Effector memory CD4-positive, alpha-beta T cell (primary cell): Measurements from ENCODE around the gene HCRTR1.
"Not testable (repeated sequence)": the region's sequence is repeated elsewhere in the genome, so short reads cannot be mapped to it uniquely, and the experiment has no call there.

ENCODE experiments used
- DNase-seq, 3 donors: peaks; one replicate each; pipeline ENCODE4 v3.0.0-alpha.2; 2020
- H3K27ac ChIP-seq: 2 replicates; pipeline ENCODE4 v1.7.0; 2013; ENCODE audit warnings: mild to moderate bottlenecking, low read length, moderate library complexity; ENCODE audit not compliant: insufficient read depth, poor library complexity, severe bottlenecking
- H3K27me3 ChIP-seq: replicated peaks from 2 replicates; pipeline ENCODE4 v1.7.0; 2013; ENCODE audit warnings: mild to moderate bottlenecking, low read length; ENCODE audit not compliant: insufficient read depth, control insufficient read depth, poor library complexity, severe bottlenecking
- H3K36me3 ChIP-seq: 2 replicates; pipeline ENCODE4 v1.7.0; 2013; ENCODE audit warnings: mild to moderate bottlenecking, low read length, moderate library complexity; ENCODE audit not compliant: control insufficient read depth, insufficient read depth
- H3K4me1 ChIP-seq: 2 replicates; pipeline ENCODE4 v1.7.0; 2013; ENCODE audit warnings: low read length, mild to moderate bottlenecking; ENCODE audit not compliant: control insufficient read depth, insufficient read depth, poor library complexity, severe bottlenecking
- H3K4me3 ChIP-seq: 2 replicates; pipeline ENCODE4 v1.7.0; 2013; ENCODE audit warnings: low read length, low read depth, mild to moderate bottlenecking; ENCODE audit not compliant: insufficient read depth, poor library complexity, severe bottlenecking
- H3K9me3 ChIP-seq: 2 replicates; pipeline ENCODE4 v1.7.0; 2013; ENCODE audit warnings: mild to moderate bottlenecking, low read length, moderate library complexity; ENCODE audit not compliant: control insufficient read depth

Gene HCRTR1

DNA sequence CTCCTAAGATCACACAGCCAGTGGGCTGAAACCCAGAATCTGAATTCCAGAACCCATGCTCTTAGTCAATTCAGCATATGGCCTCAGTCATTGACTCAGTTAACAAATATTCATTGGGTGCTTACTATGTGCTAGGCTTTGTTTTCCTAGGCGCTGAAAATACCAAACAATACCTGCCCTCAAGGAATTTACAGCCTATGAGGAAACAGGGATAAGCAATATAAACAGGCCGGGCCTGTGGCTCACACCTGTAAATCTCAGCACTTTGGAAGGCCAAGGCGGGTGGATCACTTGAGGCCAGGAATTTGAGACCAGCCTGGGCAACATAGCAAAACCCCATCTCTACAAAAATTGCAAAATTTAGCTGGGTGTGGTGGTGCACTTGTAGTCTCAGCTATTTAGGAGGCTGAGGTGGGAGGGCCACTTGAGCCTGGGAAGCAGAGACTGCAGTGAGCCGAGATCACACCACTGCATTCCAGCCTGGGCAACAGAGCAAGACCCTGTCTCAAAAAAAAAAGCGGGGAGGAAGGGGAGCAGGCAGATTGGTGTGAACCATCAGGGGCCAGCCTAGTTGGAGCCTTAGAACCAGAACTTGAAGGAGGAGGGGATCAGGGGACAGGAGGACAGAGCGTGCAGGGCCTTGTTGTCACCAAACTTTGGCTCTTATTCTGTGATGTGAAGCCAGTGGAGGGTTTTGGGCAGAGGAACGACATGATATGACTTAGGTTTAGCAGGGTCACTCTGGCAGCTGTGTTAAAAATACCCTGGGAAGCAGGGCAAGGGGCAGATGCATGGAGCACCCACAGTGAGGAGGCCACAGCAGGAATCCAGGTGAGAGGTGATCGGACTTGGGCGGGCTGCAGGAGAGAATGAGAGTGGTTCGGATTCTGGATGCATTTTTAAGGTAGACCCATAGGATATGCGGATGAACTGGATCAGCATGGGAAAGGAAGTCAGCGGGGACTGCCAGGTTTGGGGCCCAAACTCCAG, 35.4 kb upstream of the HCRTR1 start:
- Histone ChIP-seq H3K27me3 (no peaks in the 10 kb centered on the region), H3K4me1 (no peaks in the 10 kb centered on the region), H3K9me3 (no peaks in the 10 kb centered on the region), H3K27ac (no peak overlapping the region), H3K36me3 (no peaks in the 10 kb centered on the region), H3K4me3 (no peak overlapping the region)
- no peak for DNase-seq

DNA sequence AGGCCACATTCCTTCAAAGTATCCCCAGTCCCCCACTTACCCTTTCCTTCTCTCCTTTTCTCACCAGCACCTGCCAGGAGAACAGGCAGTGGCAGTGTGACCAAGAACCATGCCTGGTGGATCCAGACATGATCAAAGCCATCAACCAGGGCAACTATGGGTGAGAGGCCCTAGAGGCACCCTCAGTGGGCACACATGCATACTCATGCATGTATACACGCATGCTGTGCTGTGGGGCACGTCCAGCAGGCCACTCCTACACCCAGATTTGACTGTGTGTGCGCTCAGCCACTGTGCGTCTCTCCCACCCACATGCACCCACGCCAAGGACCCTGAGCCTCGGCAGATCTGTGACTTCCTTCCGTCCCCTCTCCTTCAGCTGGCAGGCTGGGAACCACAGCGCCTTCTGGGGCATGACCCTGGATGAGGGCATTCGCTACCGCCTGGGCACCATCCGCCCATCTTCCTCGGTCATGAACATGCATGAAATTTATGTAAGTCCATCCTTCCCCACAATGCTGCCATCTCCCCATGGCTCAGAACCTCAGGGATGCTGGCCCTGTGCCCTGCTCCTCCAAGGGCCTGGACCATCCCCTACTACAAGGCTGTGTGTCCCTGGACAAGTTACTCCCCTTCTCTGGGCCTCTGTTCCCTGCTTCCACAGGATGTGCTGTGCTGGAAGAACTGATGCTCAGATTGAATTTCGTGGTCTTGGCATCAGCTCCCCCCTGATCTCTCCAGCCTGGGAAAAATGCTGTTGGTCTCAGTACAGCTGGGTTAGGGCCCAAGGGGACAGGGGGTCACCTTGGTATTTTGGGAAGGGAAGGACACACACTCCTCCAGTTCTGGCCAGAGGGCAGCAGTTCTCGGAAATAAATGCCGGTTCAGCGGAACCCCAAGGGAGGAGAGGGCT, 34.2 kb upstream of the HCRTR1 start:
- H3K36me3 ChIP-seq, result no peaks in the 10 kb centered on the region
- no peaks in the 10 kb centered on the region for H3K4me1 ChIP-seq
- DNase-seq, result no peak
- no peak overlapping the region for H3K27ac ChIP-seq
- H3K4me3 ChIP-seq, result no peak overlapping the region
- no peaks in the 10 kb centered on the region for H3K27me3 ChIP-seq
- no peaks in the 10 kb centered on the region for H3K9me3 ChIP-seq

DNA sequence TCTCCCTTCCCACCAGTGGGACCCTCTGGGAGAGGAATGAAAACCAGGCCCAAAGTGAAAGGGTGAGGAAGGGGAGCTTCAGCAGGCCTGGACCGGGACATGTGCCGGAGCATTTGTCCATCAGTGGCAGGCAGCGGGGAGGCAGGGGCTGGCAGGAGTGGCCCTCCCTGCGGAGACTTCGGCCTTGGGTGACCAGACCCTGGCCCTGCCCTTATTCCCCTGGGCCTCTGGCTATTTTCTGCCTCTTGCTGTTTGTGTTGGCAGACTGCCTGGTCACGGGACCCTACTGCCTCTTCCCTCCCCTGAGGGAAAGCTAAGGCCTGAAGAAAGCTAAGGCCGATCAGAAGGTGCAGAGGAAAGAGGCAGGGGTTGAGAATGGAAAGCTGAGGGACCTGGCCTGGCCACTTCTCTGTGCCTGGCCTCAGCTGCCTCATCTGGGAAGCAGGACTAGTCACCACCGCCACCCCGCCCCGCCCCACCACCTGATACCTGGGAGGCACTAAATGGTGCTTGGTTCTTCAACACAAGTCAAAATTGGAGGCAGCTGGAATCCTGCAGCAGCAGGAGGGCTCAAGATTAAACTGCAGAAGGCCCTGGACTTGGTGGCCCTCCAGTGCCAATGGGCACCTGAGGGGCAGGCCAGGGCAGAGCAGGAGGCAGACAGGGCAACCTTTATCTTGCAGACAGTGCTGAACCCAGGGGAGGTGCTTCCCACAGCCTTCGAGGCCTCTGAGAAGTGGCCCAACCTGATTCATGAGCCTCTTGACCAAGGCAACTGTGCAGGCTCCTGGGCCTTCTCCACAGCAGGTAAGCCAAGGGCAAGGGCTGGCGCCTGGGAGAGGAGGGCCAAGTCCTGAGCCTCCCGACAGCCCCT, 33.3 kb upstream of the HCRTR1 start:
- Histone ChIP-seq H3K4me1 (no peaks in the 10 kb centered on the region), H3K4me3 (no peak overlapping the region), H3K27ac (no peak overlapping the region), H3K36me3 (no peaks in the 10 kb centered on the region), H3K9me3 (no peaks in the 10 kb centered on the region), H3K27me3 (no peaks in the 10 kb centered on the region)
- DNase-seq, result no peak

DNA sequence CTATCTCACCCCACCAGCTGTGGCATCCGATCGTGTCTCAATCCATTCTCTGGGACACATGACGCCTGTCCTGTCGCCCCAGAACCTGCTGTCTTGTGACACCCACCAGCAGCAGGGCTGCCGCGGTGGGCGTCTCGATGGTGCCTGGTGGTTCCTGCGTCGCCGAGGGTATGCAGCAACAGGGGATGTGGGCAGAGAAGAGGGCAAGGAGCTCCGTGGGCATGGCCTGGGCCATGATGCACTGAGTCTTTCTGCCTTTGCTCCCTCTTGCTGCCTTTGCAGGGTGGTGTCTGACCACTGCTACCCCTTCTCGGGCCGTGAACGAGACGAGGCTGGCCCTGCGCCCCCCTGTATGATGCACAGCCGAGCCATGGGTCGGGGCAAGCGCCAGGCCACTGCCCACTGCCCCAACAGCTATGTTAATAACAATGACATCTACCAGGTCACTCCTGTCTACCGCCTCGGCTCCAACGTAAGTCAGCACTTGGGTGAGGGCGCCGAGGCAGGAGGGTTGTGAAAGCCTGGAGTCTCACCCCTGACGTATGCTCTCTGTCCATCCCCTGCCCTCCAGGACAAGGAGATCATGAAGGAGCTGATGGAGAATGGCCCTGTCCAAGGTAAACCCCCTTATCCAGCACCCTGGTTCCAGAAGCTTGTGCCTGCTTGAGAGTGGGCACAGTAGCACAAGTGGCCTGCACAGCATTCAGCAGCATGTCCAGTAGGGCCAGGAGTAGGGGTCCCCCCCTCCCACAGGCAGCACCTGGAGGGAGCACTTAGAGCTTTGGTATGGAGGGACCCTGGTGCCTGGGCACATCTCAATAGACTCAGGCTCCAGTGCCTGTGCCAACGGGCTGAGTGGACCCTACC, 32.4 kb upstream of the HCRTR1 start:
- Histone ChIP-seq H3K27ac (no peak overlapping the region), H3K9me3 (no peaks in the 10 kb centered on the region), H3K36me3 (no peaks in the 10 kb centered on the region), H3K4me3 (no peak overlapping the region), H3K27me3 (no peaks in the 10 kb centered on the region), H3K4me1 (no peaks in the 10 kb centered on the region)
- DNase-seq, result no peak

DNA sequence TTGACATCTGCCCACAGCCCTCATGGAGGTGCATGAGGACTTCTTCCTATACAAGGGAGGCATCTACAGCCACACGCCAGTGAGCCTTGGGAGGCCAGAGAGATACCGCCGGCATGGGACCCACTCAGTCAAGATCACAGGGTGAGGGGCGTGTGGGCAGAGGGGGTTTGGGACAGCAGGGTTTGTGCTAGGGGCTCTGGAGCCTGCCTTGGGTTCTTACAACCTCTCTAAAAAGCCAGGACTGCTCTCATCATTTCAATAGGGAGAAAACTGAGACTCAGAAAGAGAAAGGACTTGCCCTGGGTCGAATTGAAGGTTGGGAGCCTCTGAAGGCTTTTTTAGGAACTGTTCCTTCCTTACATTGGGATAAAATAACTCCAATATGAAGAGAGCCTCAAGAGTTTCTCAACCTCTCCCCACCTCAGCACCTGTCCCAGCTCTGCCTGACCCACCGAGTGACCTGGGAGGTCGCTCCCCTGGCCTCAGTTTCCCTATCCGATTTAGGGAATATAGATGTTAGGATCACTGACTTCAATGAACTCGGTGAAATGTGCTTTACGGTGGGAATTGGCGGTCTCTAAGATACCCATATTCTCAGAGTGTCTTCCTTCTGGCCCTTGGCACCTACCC, 31.6 kb upstream of the HCRTR1 start:
- no peaks in the 10 kb centered on the region for H3K36me3 ChIP-seq
- DNase-seq, result no peak
- no peaks in the 10 kb centered on the region for H3K4me1 ChIP-seq
- no peaks in the 10 kb centered on the region for H3K9me3 ChIP-seq
- H3K27ac ChIP-seq, result no peak overlapping the region
- H3K27me3 ChIP-seq, result no peaks in the 10 kb centered on the region
- H3K4me3 ChIP-seq, result no peak overlapping the region

DNA sequence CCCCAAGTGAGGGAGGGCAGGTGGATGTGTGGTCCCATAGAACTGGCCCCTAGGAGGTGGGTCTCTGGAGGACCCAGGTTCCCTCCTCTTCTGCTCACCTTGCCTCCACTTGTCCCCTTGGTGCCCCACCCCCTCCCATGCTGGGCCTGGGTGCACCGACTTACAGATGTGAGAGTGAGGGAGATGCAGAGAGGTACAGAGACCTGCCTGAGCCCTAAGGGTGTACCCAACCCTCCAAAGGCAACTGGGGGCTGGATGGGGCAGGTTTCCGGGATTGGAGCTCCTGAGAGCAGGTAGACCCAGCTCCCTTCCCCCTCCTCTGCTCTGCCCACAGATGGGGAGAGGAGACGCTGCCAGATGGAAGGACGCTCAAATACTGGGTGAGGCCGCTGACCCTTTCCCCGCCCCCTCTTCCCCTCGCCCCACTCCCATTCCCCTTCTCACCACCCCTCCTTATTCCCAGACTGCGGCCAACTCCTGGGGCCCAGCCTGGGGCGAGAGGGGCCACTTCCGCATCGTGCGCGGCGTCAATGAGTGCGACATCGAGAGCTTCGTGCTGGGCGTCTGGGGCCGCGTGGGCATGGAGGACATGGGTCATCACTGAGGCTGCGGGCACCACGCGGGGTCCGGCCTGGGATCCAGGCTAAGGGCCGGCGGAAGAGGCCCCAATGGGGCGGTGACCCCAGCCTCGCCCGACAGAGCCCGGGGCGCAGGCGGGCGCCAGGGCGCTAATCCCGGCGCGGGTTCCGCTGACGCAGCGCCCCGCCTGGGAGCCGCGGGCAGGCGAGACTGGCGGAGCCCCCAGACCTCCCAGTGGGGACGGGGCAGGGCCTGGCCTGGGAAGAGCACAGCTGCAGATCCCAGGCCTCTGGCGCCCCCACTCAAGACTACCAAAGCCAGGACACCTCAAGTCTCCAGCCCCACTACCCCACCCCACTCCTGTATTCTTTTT, 30.8 kb upstream of the HCRTR1 start:
- H3K27me3 ChIP-seq, result no peaks in the 10 kb centered on the region
- H3K27ac ChIP-seq, result no peak overlapping the region
- no peak overlapping the region for H3K4me3 ChIP-seq
- no peaks in the 10 kb centered on the region for H3K9me3 ChIP-seq
- H3K36me3 ChIP-seq, result no peaks in the 10 kb centered on the region
- no peak for DNase-seq
- H3K4me1 ChIP-seq, result no peaks in the 10 kb centered on the region

DNA sequence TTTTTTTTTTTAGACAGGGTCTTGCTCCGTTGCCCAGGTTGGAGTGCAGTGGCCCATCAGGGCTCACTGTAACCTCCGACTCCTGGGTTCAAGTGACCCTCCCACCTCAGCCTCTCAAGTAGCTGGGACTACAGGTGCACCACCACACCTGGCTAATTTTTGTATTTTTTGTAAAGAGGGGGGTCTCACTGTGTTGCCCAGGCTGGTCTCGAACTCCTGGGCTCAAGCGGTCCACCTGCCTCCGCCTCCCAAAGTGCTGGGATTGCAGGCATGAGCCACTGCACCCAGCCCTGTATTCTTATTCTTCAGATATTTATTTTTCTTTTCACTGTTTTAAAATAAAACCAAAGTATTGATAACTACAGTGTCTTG, 30.2 kb upstream of the HCRTR1 start:
- H3K27ac ChIP-seq, H3K4me3 ChIP-seq, H3K9me3 ChIP-seq, H3K4me1 ChIP-seq, H3K36me3 ChIP-seq, DNase-seq, H3K27me3 ChIP-seq: not testable (repeated sequence)

DNA sequence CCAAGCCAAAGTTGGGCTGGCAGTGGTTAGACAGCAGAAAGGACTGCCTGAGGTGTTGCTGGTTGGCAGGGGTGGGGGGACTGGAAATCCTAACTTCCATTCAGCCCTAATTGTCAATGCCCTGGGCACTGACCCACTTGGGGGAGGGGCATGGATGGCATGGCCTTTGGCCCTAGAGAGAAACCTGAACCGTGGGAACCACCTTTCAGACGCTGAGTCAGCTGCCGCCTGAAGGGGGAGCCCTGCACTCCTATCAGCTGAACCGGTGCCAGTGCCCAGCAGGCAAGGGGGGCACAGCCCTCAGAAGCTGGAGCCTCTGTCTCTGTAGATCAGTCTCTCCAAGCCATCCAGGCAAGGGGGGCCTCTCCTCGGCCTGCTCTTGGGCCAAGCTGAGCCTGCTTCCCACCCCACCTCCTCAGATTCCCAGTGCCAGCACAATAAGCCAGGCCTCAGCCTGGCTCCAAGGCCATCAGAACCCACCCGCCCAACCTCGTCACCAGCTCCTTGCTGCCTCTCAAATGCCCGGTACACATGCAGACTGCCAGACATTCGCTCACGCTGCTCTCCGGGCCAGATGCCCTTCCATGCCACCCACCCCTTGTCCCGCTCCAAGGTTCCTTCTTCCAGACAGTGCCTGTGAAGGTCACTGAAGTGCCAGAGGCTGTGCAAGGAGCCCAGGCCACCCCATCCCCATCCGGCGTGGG, 29.6 kb upstream of the HCRTR1 start:
- H3K27ac ChIP-seq, result no peak overlapping the region
- H3K4me3 ChIP-seq, result no peak overlapping the region
- no peaks in the 10 kb centered on the region for H3K36me3 ChIP-seq
- DNase-seq, result peak in 1 of 3 donors; percentile 5
- no peaks in the 10 kb centered on the region for H3K4me1 ChIP-seq
- H3K27me3 ChIP-seq, result no peaks in the 10 kb centered on the region
- H3K9me3 ChIP-seq, result no peaks in the 10 kb centered on the region
